ENCODE data around the gene CD2. TPM values are rescaled to one million over a fixed set of nuclear protein-coding genes. Genes with fewer than 3 reads are reported as not detected.

CD2 gene
- total and polyA plus RNA-seq, 2 of the 8 experiments (the other 6 are each of a cell fraction or from before 2014, with no cell fraction given), result not detected

DNA sequence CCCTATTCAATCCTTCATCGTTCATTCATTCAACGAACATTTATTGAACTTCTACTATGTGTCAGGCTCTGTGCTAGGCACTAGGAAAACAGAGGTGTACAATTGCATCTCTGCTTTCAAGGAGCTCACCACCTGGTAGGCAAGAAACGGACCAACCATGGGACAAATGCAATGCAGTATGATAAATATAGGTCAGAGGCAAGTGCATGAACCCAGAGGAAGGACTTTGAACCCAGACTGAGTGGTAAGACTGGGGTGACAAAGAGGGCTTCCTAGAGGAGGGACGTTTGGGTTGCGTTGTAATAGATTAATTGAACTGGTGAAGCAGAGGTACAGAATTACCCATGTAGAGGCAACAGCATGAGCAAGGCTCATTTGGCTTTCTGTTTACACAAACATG lies 16.4 kb downstream of the CD2 start:
- Histone ChIP-seq H4K20me1 (replicated peaks in 1 of 2; ENCODE audit: control insufficient read depth in 1 of 2, insufficient read depth in 2 of 2, low read length in 2 of 2) (no peaks in the 10 kb centered on the region), H2BK15ac (ENCODE audit: low read length) (no peak overlapping the region), H4K5ac (ENCODE audit: insufficient read length, low read depth, low read length) (no peak overlapping the region), H3K23ac (ENCODE audit: insufficient read length) (no peak overlapping the region), H2AK5ac (ENCODE audit: low read depth, low read length) (no peak overlapping the region), H3K14ac (ENCODE audit: insufficient read length) (no peak overlapping the region), H3K79me2 (ENCODE audit: control insufficient read depth in 1 of 2, insufficient read depth in 2 of 2, low read length in 2 of 2) (no peaks in the 10 kb centered on the region), H4K8ac (ENCODE audit: extremely low read depth, insufficient read depth, low read length) (no peak overlapping the region), H3K27ac (ENCODE audit: low read depth, low read length) (no peak overlapping the region), H2BK12ac (ENCODE audit: low read depth, low read length) (no peak overlapping the region), H3K4me2 (ENCODE audit: insufficient read depth in 1 of 2, low read depth in 2 of 2, low read length in 2 of 2) (no peak overlapping the region), H2BK20ac (ENCODE audit: low read length) (no peak overlapping the region), H3K27me3 (replicated peaks in 1 of 4; ENCODE audit: control insufficient read depth in 3 of 4, extremely low read depth in 1 of 4, insufficient read depth in 3 of 4, low read length in 3 of 4) (no peaks in the 10 kb centered on the region), H3K4ac (replicated peaks; ENCODE audit: insufficient read length, low read depth, low read length) (no peak overlapping the region), H3K4me1 (replicated peaks in 1 of 4; ENCODE audit: control insufficient read depth in 3 of 4, insufficient read depth in 4 of 4, low read length in 3 of 4) (no peaks in the 10 kb centered on the region), H2BK120ac (replicated peaks; ENCODE audit: low read depth, low read length) (no peak overlapping the region), H3K9ac (replicated peaks in 1 of 4; ENCODE audit: extremely low read depth in 1 of 4, low read depth in 3 of 4, low read length in 3 of 4) (no peak overlapping the region), H3K4me3 (ENCODE audit: extremely low read depth in 1 of 4, insufficient read depth in 2 of 4, low read depth in 3 of 4, low read length in 4 of 4) (no peak overlapping the region), H2BK5ac (ENCODE audit: low read depth, low read length) (no peak overlapping the region), H3K9me3 (ENCODE audit: insufficient read depth in 2 of 2, low read depth in 1 of 2, low read length in 1 of 2) (no peaks in the 10 kb centered on the region), H3K18ac (ENCODE audit: extremely low read depth, low read length) (no peak overlapping the region), H4K91ac (replicated peaks; ENCODE audit: insufficient read length, low read length) (no peak overlapping the region), H3K56ac (replicated peaks; ENCODE audit: insufficient read length, low read depth, low read length) (no peak overlapping the region), H3K23me2 (ENCODE audit: low read depth, low read length) (no peaks in the 10 kb centered on the region), H2AFZ (ENCODE audit: low read length) (no peak overlapping the region), H3K36me3 (ENCODE audit: control insufficient read depth in 2 of 4, insufficient read depth in 4 of 4, low read length in 3 of 4) (no peaks in the 10 kb centered on the region), H3K79me1 (ENCODE audit: low read depth, low read length) (no peaks in the 10 kb centered on the region)
- ChIA-PET POLR2A (ENCODE audit: partially characterized antibody) (no interaction called here), CTCF (ENCODE audit: partially characterized antibody) (interaction anchor here (0.6 to 5.4 kb wide), 6 partner anchors 7 to 494 kb away, joined by 3 to 47 read pairs (median 5); no protein-coding TSS in a partner anchor)
- no peak for FAIRE-seq
- DNase-seq (ENCODE audit: low read depth in 1 of 2, low spot score in 2 of 2), result no peak
- WGBS, 2 experiments (ENCODE audit: extremely low coverage in 1 of 2, insufficient coverage in 1 of 2, insufficient read length in 1 of 2, insufficient replicate concordance in 2 of 2, low coverage in 1 of 2, low lambda C conversion rate in 2 of 2, missing lambda C conversion rate in 1 of 2), result 95% methylated on average over 5 of the region's 5 CpGs; no CpG with 5 or more reads in 1 of the 2 experiments
- TF ChIP-seq SP1 (IDR thresholded peaks at IDR 0.05; ENCODE audit: low read depth, low read length) (no peak), RNF2 (IDR thresholded peaks at IDR 0.05; ENCODE audit: borderline replicate concordance, low read depth, low read length, missing control alignments, poor library complexity, severe bottlenecking) (no peak), SIX5 (IDR thresholded peaks at IDR 0.05; ENCODE audit: low read depth, low read length) (no peak), BCL11A (IDR thresholded peaks at IDR 0.05; ENCODE audit: low read depth in 2 of 2, low read length in 2 of 2) (no peak), KDM5A (IDR thresholded peaks at IDR 0.05; ENCODE audit: low read length) (no peak), USF2 (IDR thresholded peaks at IDR 0.05; ENCODE audit: low read length) (no peak), JUN (IDR thresholded peaks at IDR 0.05; ENCODE audit: low read depth, low read length) (no peak), NRF1 (IDR thresholded peaks at IDR 0.05; ENCODE audit: low read depth, low read length) (no peak), BACH1 (IDR thresholded peaks at IDR 0.05; ENCODE audit: low read length) (no peak), SAP30 (IDR thresholded peaks at IDR 0.05; ENCODE audit: insufficient read depth, insufficient replicate concordance, low read length) (no peak), GABPA (IDR thresholded peaks at IDR 0.05; ENCODE audit: borderline replicate concordance, insufficient read depth, low read length) (no peak), SRF (IDR thresholded peaks at IDR 0.05; ENCODE audit: low read depth, low read length) (no peak)
- TF ChIP-seq, protein P1, sequence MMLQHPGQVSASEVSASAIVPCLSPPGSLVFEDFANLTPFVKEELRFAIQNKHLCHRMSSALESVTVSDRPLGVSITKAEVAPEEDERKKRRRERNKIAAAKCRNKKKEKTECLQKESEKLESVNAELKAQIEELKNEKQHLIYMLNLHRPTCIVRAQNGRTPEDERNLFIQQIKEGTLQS (IDR thresholded peaks at IDR 0.05; ENCODE audit: insufficient read depth, low read depth, low read length), result no peak

Measured in H1 (cell line).